ENCODE measurements around the gene TACR1. TPM values are rescaled to one million over a fixed set of nuclear protein-coding genes. Genes with fewer than 3 reads are reported as not detected.

TACR1 gene
- total RNA-seq, 4 donors from 2014 or later = 1.2 to 6.5 (median 2.7) TPM

DNA sequence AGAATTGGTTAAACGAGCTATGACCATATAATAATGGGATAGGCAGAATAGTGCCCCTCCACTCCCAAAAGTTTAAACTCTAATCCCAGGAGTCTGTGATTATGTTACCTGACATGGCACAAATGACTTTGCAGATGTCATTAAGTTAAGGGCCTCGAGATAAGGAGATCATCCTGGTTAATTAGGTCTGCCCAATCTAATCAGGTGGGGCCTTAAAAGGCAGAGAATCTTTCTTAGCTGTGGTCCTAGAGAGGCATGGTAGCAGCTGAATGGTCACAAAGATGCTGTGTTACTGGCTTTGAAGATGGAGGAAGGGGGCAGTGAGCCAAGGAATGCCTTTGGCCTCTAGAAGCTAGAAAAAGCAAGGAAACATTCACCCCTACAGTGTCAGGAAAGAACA is 31.1 kb downstream of the TACR1 start:
- no peaks in the 10 kb centered on the region for H3K27me3 ChIP-seq
- no peaks in the 10 kb centered on the region for H3K36me3 ChIP-seq
- H3K4me3 ChIP-seq = no peak overlapping the region
- no peak for DNase-seq (ENCODE audit: extremely low spot score)
- no peaks in the 10 kb centered on the region for H3K9me3 ChIP-seq
- H3K27ac ChIP-seq (replicated peaks in 1 of 4) = no peak overlapping the region
- 72% methylated on average over 2 of the region's 2 CpGs for WGBS
- H3K4me1 ChIP-seq = peaks cover 0 to under 1% (median 0%) of the 10 kb centered on the region in 4 donors
- TF ChIP-seq, protein P1, sequence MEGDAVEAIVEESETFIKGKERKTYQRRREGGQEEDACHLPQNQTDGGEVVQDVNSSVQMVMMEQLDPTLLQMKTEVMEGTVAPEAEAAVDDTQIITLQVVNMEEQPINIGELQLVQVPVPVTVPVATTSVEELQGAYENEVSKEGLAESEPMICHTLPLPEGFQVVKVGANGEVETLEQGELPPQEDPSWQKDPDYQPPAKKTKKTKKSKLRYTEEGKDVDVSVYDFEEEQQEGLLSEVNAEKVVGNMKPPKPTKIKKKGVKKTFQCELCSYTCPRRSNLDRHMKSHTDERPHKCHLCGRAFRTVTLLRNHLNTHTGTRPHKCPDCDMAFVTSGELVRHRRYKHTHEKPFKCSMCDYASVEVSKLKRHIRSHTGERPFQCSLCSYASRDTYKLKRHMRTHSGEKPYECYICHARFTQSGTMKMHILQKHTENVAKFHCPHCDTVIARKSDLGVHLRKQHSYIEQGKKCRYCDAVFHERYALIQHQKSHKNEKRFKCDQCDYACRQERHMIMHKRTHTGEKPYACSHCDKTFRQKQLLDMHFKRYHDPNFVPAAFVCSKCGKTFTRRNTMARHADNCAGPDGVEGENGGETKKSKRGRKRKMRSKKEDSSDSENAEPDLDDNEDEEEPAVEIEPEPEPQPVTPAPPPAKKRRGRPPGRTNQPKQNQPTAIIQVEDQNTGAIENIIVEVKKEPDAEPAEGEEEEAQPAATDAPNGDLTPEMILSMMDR (IDR thresholded peaks at IDR 0.05) = no peak
- TF ChIP-seq POLR2AphosphoS5 (IDR thresholded peaks at IDR 0.05) (no peak), EP300 (IDR thresholded peaks at IDR 0.05) (no peak), POLR2A (IDR thresholded peaks at IDR 0.05; ENCODE audit: low read depth) (no peak)
- intact Hi-C loops (cut with DNase I) = no loop called here

GRCh38 chr2:75166491-75166890 is 32.8 kb downstream of the TACR1 start:
- no peak overlapping the region for H3K4me3 ChIP-seq
- peaks cover 0 to 17% (median 16%) of the 10 kb centered on the region in 4 donors for H3K4me1 ChIP-seq
- no peaks in the 10 kb centered on the region for H3K9me3 ChIP-seq
- no peaks in the 10 kb centered on the region for H3K36me3 ChIP-seq
- WGBS = 90% methylated on average over 3 of the region's 3 CpGs
- DNase-seq (ENCODE audit: extremely low spot score) = peak; percentile 81
- intact Hi-C loops (cut with DNase I) = no loop called here
- H3K27me3 ChIP-seq = no peaks in the 10 kb centered on the region
- H3K27ac ChIP-seq (replicated peaks in 1 of 4) = no peak overlapping the region
- TF ChIP-seq EP300 (IDR thresholded peaks at IDR 0.05) = no peak
- no peak for TF ChIP-seq POLR2A (IDR thresholded peaks at IDR 0.05; ENCODE audit: low read depth)
- TF ChIP-seq, protein P1 (IDR thresholded peaks at IDR 0.05) = no peak

GRCh38 chr2:75162897-75163296 is 36.4 kb downstream of the TACR1 start:
- Histone ChIP-seq H3K27me3 (no peaks in the 10 kb centered on the region), H3K27ac (replicated peaks in 1 of 4) (no peak overlapping the region), H3K4me1 (peaks cover 0 to 20% (median 17%) of the 10 kb centered on the region in 4 donors), H3K36me3 (no peaks in the 10 kb centered on the region), H3K9me3 (no peaks in the 10 kb centered on the region), H3K4me3 (no peak overlapping the region)
- DNase-seq (ENCODE audit: extremely low spot score) = peak; percentile 53
- intact Hi-C loops (cut with DNase I) = no loop called here
- WGBS = 53% methylated on average over 2 of the region's 2 CpGs
- TF ChIP-seq EP300 (IDR thresholded peaks at IDR 0.05) (no peak), POLR2AphosphoS5 (IDR thresholded peaks at IDR 0.05) (peak in 1 of 2 donors; percentile 9)

GRCh38 chr2:75162259-75162658 is 37.1 kb downstream of the TACR1 start:
- TF ChIP-seq POLR2AphosphoS5 (IDR thresholded peaks at IDR 0.05) (no peak), POLR2A (IDR thresholded peaks at IDR 0.05; ENCODE audit: low read depth) (no peak), EP300 (IDR thresholded peaks at IDR 0.05) (no peak)
- TF ChIP-seq, protein P1 (IDR thresholded peaks at IDR 0.05) = no peak
- Histone ChIP-seq H3K4me1 (peaks cover 0 to 20% (median 17%) of the 10 kb centered on the region in 4 donors), H3K9me3 (no peaks in the 10 kb centered on the region), H3K27ac (replicated peaks in 1 of 4) (no peak overlapping the region), H3K27me3 (no peaks in the 10 kb centered on the region), H3K36me3 (no peaks in the 10 kb centered on the region), H3K4me3 (no peak overlapping the region)
- no peak for DNase-seq (ENCODE audit: extremely low spot score)
- intact Hi-C loops (cut with DNase I) = no loop called here

GRCh38 chr2:75157435-75157834 is 41.9 kb downstream of the TACR1 start:
- no peak overlapping the region for H3K4me3 ChIP-seq
- no peaks in the 10 kb centered on the region for H3K36me3 ChIP-seq
- no peaks in the 10 kb centered on the region for H3K27me3 ChIP-seq
- intact Hi-C loops (cut with DNase I) = no loop called here
- peaks cover 0 to 13% (median 11%) of the 10 kb centered on the region in 4 donors for H3K4me1 ChIP-seq
- no peaks in the 10 kb centered on the region for H3K9me3 ChIP-seq
- peak; percentile 45 for DNase-seq (ENCODE audit: extremely low spot score)
- no peak overlapping the region for H3K27ac ChIP-seq (replicated peaks in 1 of 4)
- TF ChIP-seq, protein P1 (IDR thresholded peaks at IDR 0.05) = peak in 1 of 3 experiments; percentile 34
- no peak for TF ChIP-seq POLR2AphosphoS5 (IDR thresholded peaks at IDR 0.05)
